Gastroesophageal sphincter (tissue), 4 donors: ENCODE results near the gene RALA. TPM values are rescaled to one million over a fixed set of nuclear protein-coding genes. Genes with fewer than 3 reads are reported as not detected.

ENCODE experiments used
- ATAC-seq: fragments of 150-250 bp; one replicate; pipeline ENCODE4 v1.9.1; 2016; ENCODE audit warnings: mild to moderate bottlenecking, moderate library complexity
- H3K27ac ChIP-seq, 4 donors: fragments of 200-600 bp; sonication (generic) in 3 of 4; 1 replicate in 3 of 4; 2 replicates in 1 of 4; pipeline ENCODE4 v1.5.1; 2016 to 2019
- H3K27me3 ChIP-seq: fragments of 200-600 bp; sonication (generic); one replicate; pipeline ENCODE4 v1.5.1; 2019
- H3K36me3 ChIP-seq, 2 donors: fragments of 200-600 bp; sonication (generic); one replicate each; pipeline ENCODE4 v1.5.1; 2019; ENCODE audit warnings: control low read depth in 1 of 2
- H3K4me1 ChIP-seq, 3 donors: fragments of 200-600 bp; sonication (generic); 1 replicate in 2 of 3; 2 replicates in 1 of 3; pipeline ENCODE4 v1.5.1; 2016 to 2019; ENCODE audit warnings: control low read depth in 2 of 3
- H3K4me3 ChIP-seq, 2 donors: fragments of 200-600 bp; sonication (generic); one replicate each; pipeline ENCODE4 v1.5.1; 2019; ENCODE audit warnings: mild to moderate bottlenecking in 1 of 2, moderate library complexity in 1 of 2
- H3K9me3 ChIP-seq, 3 donors: fragments of 200-600 bp; sonication (generic); one replicate each; pipeline ENCODE4 v1.5.1; 2017 to 2019; ENCODE audit warnings: control low read depth in 2 of 3
- CTCF ChIP-seq, 4 experiments: fragments of 200-600 bp in 2 of 4; fragments of 450-650 bp in 2 of 4; sonication (generic) in 1 of 4; IDR thresholded peaks; one replicate each; pipeline ENCODE4 v1.5.1; 2017 to 2019; ENCODE audit warnings: antibody characterized with exemption in 4 of 4, mild to moderate bottlenecking in 2 of 4, moderate library complexity in 2 of 4
- EP300 ChIP-seq: sonication (generic); formaldehyde crosslinking; IDR thresholded peaks from one replicate; pipeline ENCODE4 v1.6.1; 2017; ENCODE audit warnings: antibody characterized with exemption, mild to moderate bottlenecking
- POLR2A ChIP-seq, 2 donors: fragments of 450-650 bp; IDR thresholded peaks; one replicate each; pipeline ENCODE4 v1.6.1; 2017; ENCODE audit warnings: antibody characterized with exemption in 2 of 2, mild to moderate bottlenecking in 2 of 2, moderate library complexity in 1 of 2
- POLR2AphosphoS5 ChIP-seq: sonication (generic); formaldehyde crosslinking; IDR thresholded peaks from one replicate; pipeline ENCODE4 v1.6.1; 2017; ENCODE audit warnings: antibody characterized with exemption
- WGBS, 2 donors: methylation state at CpG; one replicate each; pipeline ENCODE4 v1.1.5; 2018; ENCODE audit warnings: low coverage in 1 of 2; 5-methylcytosine and 5-hydroxymethylcytosine counted together
- total RNA-seq, 4 donors: library from RNA; depleted of rRNA; stranded (reverse); fragments of >200 nt; gene quantifications; one replicate each; pipeline ENCODE4 v1.1.0, GENCODE V29; 2016

The RALA gene
- total RNA-seq, 4 donors from 2014 or later: 16.6 to 30.7 (median 21.0) TPM

GRCh38 chr7:39609935-39610263 is 13.5 kb upstream of the RALA start:
- no peaks in the 10 kb centered on the region for H3K36me3 ChIP-seq
- peak; percentile 23 for ATAC-seq
- H3K9me3 ChIP-seq: no peaks in the 10 kb centered on the region
- peaks cover 28% of the 10 kb centered on the region for H3K27me3 ChIP-seq
- WGBS, 2 donors: 63 to 72% methylated on average over 4 to 5 of the region's 5 CpGs
- H3K4me1 ChIP-seq: peaks cover 0 to 13% (median 0%) of the 10 kb centered on the region in 3 donors
- peak overlapping the region in 2 of 4 donors; percentile 32 to 70 for H3K27ac ChIP-seq
- H3K4me3 ChIP-seq: peak overlapping the region in 1 of 2 donors; percentile 43
- TF ChIP-seq CTCF (IDR thresholded peaks at IDR 0.05): no peak
- TF ChIP-seq POLR2A (IDR thresholded peaks at IDR 0.05): no peak
- TF ChIP-seq EP300: no peak
- no peak for TF ChIP-seq POLR2AphosphoS5

GRCh38 chr7:39613577-39613976 is 9.8 kb upstream of the RALA start:
- WGBS, 2 donors: 57 to 80% methylated on average over 1 to 3 of the region's 4 CpGs
- H3K4me1 ChIP-seq: peaks cover 0 to 13% (median 0%) of the 10 kb centered on the region in 3 donors

GRCh38 chr7:39614299-39614698 is 9.1 kb upstream of the RALA start:
- ATAC-seq: no peak
- H3K36me3 ChIP-seq: no peaks in the 10 kb centered on the region
- H3K27me3 ChIP-seq: peaks cover 22% of the 10 kb centered on the region
- H3K27ac ChIP-seq: no peak overlapping the region
- WGBS, 2 donors: 68% methylated on average over 2 of the region's 2 CpGs; no CpG with 5 or more reads in 1 of the 2 donors
- H3K9me3 ChIP-seq: no peaks in the 10 kb centered on the region
- peaks cover 0 to 9% (median 0%) of the 10 kb centered on the region in 3 donors for H3K4me1 ChIP-seq
- H3K4me3 ChIP-seq: no peak overlapping the region
- TF ChIP-seq POLR2A (IDR thresholded peaks at IDR 0.05) (no peak), CTCF (IDR thresholded peaks at IDR 0.05) (no peak), POLR2AphosphoS5 (no peak), EP300 (no peak)

More at GRCh38 chr7:39613577-39613976, 9.8 kb upstream of the RALA start:
- no peaks in the 10 kb centered on the region for H3K36me3 ChIP-seq
- no peak overlapping the region for H3K4me3 ChIP-seq
- peaks cover 22% of the 10 kb centered on the region for H3K27me3 ChIP-seq
- no peak overlapping the region for H3K27ac ChIP-seq
- no peak for ATAC-seq
- no peaks in the 10 kb centered on the region for H3K9me3 ChIP-seq
- TF ChIP-seq CTCF (IDR thresholded peaks at IDR 0.05) (no peak), POLR2AphosphoS5 (no peak), EP300 (no peak), POLR2A (IDR thresholded peaks at IDR 0.05) (no peak)

- no peak overlapping the region for H3K27ac ChIP-seq
- TF ChIP-seq EP300 (no peak), CTCF (IDR thresholded peaks at IDR 0.05) (no peak), POLR2AphosphoS5 (no peak), POLR2A (IDR thresholded peaks at IDR 0.05) (no peak)
- peaks cover 18% of the 10 kb centered on the region for H3K27me3 ChIP-seq
- no peak for ATAC-seq
- H3K36me3 ChIP-seq: no peaks in the 10 kb centered on the region
- H3K4me1 ChIP-seq: no peaks in the 10 kb centered on the region
- no peaks in the 10 kb centered on the region for H3K9me3 ChIP-seq
- WGBS, 2 donors: 20 to 67% methylated on average over 1 of the region's 1 CpG
- no peak overlapping the region for H3K4me3 ChIP-seq
Observed at GRCh38 chr7:39615350-39615975, 7.9 kb upstream of the RALA start.

- TF ChIP-seq CTCF (IDR thresholded peaks at IDR 0.05) (no peak), EP300 (no peak), POLR2A (IDR thresholded peaks at IDR 0.05) (no peak), POLR2AphosphoS5 (no peak)
- Histone ChIP-seq H3K4me3 (no peak overlapping the region), H3K27ac (no peak overlapping the region), H3K27me3 (peaks cover 14% of the 10 kb centered on the region), H3K36me3 (no peaks in the 10 kb centered on the region), H3K4me1 (no peaks in the 10 kb centered on the region), H3K9me3 (no peaks in the 10 kb centered on the region)
- no peak for ATAC-seq
- WGBS, 2 donors: 29 to 45% methylated on average over 1 of the region's 1 CpG
Observed at GRCh38 chr7:39616138-39616537, 7.2 kb upstream of the RALA start.
